Ectodermal cell (in vitro differentiated cells): Measurements from ENCODE around the gene C12orf57.

ENCODE experiments used
- H3K27ac ChIP-seq: 2 replicates; pipeline ENCODE4 v1.7.0; 2013; ENCODE audit warnings: mild to moderate bottlenecking, low read depth, low read length; ENCODE audit not compliant: insufficient read depth, poor library complexity, severe bottlenecking
- H3K27me3 ChIP-seq: 2 replicates; pipeline ENCODE4 v1.7.0; 2013; ENCODE audit warnings: mild to moderate bottlenecking, low read length; ENCODE audit not compliant: insufficient read depth, control insufficient read depth, poor library complexity, severe bottlenecking
- H3K36me3 ChIP-seq: one replicate; pipeline ENCODE4 v1.7.0; 2013; ENCODE audit warnings: low read length; ENCODE audit not compliant: control insufficient read depth, insufficient read depth
- H3K4me1 ChIP-seq: one replicate; pipeline ENCODE4 v1.7.0; 2013; ENCODE audit warnings: low read length; ENCODE audit not compliant: control insufficient read depth, insufficient read depth
- H3K4me3 ChIP-seq: 2 replicates; pipeline ENCODE4 v1.7.0; 2013; ENCODE audit warnings: low read depth, low read length, control low read depth; ENCODE audit not compliant: insufficient read depth
- H3K9me3 ChIP-seq: 2 replicates; pipeline ENCODE4 v1.7.0; 2013; ENCODE audit warnings: mild to moderate bottlenecking, low read length, moderate library complexity; ENCODE audit not compliant: control insufficient read depth
- whole genome bisulfite sequencing, 2 experiments: methylation state at CpG; one replicate each; pipeline ENCODE4 v1.1.7; 2013; ENCODE audit warnings: missing lambda C conversion rate in 2 of 2; 5-methylcytosine and 5-hydroxymethylcytosine counted together

Gene C12orf57

GRCh38 chr12:6960593-6961277, 16.9 kb downstream of the C12orf57 start:
- H3K4me1 ChIP-seq = peaks cover 26% of the 10 kb centered on the region
- H3K4me3 ChIP-seq = no peak overlapping the region
- H3K36me3 ChIP-seq = peaks cover 1% of the 10 kb centered on the region
- no peaks in the 10 kb centered on the region for H3K27me3 ChIP-seq
- WGBS, 2 experiments = 84 to 85% methylated on average over 13 of the region's 13 CpGs
- no peak overlapping the region for H3K27ac ChIP-seq
- H3K9me3 ChIP-seq = no peaks in the 10 kb centered on the region

- Histone ChIP-seq H3K4me3 (peak overlapping the region; percentile 13), H3K4me1 (peaks cover 26% of the 10 kb centered on the region), H3K9me3 (no peaks in the 10 kb centered on the region), H3K36me3 (peaks cover 7% of the 10 kb centered on the region), H3K27ac (peak overlapping the region; percentile 64), H3K27me3 (no peaks in the 10 kb centered on the region)
- 69 to 70% methylated on average over 24 of the region's 24 CpGs for WGBS, 2 experiments
These were observed 17.5 kb downstream of the C12orf57 start for GRCh38 chr12:6961278-6961694.

GRCh38 chr12:6961695-6962284, 18.0 kb downstream of the C12orf57 start:
- no peaks in the 10 kb centered on the region for H3K27me3 ChIP-seq
- H3K4me1 ChIP-seq = peaks cover 26% of the 10 kb centered on the region
- H3K4me3 ChIP-seq = peak overlapping the region; percentile 13
- no peaks in the 10 kb centered on the region for H3K9me3 ChIP-seq
- peaks cover 10% of the 10 kb centered on the region for H3K36me3 ChIP-seq
- H3K27ac ChIP-seq = peak overlapping the region; percentile 64
- WGBS, 2 experiments = 19 to 22% methylated on average over 16 of the region's 16 CpGs

- no peaks in the 10 kb centered on the region for H3K9me3 ChIP-seq
These were observed 18.6 kb downstream of the C12orf57 start for GRCh38 chr12:6962285-6963015.

GRCh38 chr12:6963016-6963731, 19.4 kb downstream of the C12orf57 start:
- WGBS, 2 experiments = 90 to 91% methylated on average over 32 of the region's 32 CpGs

More at GRCh38 chr12:6962285-6963015, 18.6 kb downstream of the C12orf57 start:
- peaks cover 16% of the 10 kb centered on the region for H3K36me3 ChIP-seq
- WGBS, 2 experiments = 72 to 73% methylated on average over 25 of the region's 25 CpGs
- H3K4me1 ChIP-seq = peaks cover 26% of the 10 kb centered on the region
- no peak overlapping the region for H3K4me3 ChIP-seq
- no peaks in the 10 kb centered on the region for H3K27me3 ChIP-seq
- H3K27ac ChIP-seq = peak overlapping the region; percentile 64

GRCh38 chr12:6963791-6964413, 20.1 kb downstream of the C12orf57 start:
- Histone ChIP-seq H3K4me1 (peaks cover 29% of the 10 kb centered on the region), H3K27ac (no peak overlapping the region), H3K9me3 (no peaks in the 10 kb centered on the region), H3K27me3 (no peaks in the 10 kb centered on the region), H3K36me3 (peaks cover 24% of the 10 kb centered on the region), H3K4me3 (no peak overlapping the region)
- 91 to 93% methylated on average over 17 of the region's 17 CpGs for WGBS, 2 experiments

More at GRCh38 chr12:6963016-6963731, 19.4 kb downstream of the C12orf57 start:
- no peak overlapping the region for H3K4me3 ChIP-seq
- H3K36me3 ChIP-seq = peaks cover 21% of the 10 kb centered on the region
- H3K4me1 ChIP-seq = peaks cover 26% of the 10 kb centered on the region
- H3K27me3 ChIP-seq = no peaks in the 10 kb centered on the region
- no peaks in the 10 kb centered on the region for H3K9me3 ChIP-seq
- no peak overlapping the region for H3K27ac ChIP-seq

- Histone ChIP-seq H3K27me3 (no peaks in the 10 kb centered on the region), H3K36me3 (peaks cover 24% of the 10 kb centered on the region), H3K4me1 (peaks cover 34% of the 10 kb centered on the region), H3K9me3 (no peaks in the 10 kb centered on the region), H3K4me3 (no peak overlapping the region), H3K27ac (no peak overlapping the region)
- WGBS, 2 experiments = 90 to 92% methylated on average over 8 of the region's 8 CpGs
These were observed 20.8 kb downstream of the C12orf57 start for GRCh38 chr12:6964605-6965025.

- Histone ChIP-seq H3K4me1 (peaks cover 34% of the 10 kb centered on the region), H3K9me3 (no peaks in the 10 kb centered on the region), H3K36me3 (peaks cover 24% of the 10 kb centered on the region), H3K27ac (no peak overlapping the region), H3K27me3 (no peaks in the 10 kb centered on the region), H3K4me3 (no peak overlapping the region)
- WGBS, 2 experiments = 42 to 46% methylated on average over 12 of the region's 12 CpGs
These were observed 21.3 kb downstream of the C12orf57 start for GRCh38 chr12:6965026-6965661.

GRCh38 chr12:6965714-6966113, 21.9 kb downstream of the C12orf57 start:
- WGBS, 2 experiments = 89 to 95% methylated on average over 4 of the region's 4 CpGs
- H3K4me1 ChIP-seq = peaks cover 33% of the 10 kb centered on the region
- H3K27me3 ChIP-seq = no peaks in the 10 kb centered on the region
- H3K27ac ChIP-seq = no peak overlapping the region
- H3K36me3 ChIP-seq = peaks cover 24% of the 10 kb centered on the region
- no peaks in the 10 kb centered on the region for H3K9me3 ChIP-seq
- no peak overlapping the region for H3K4me3 ChIP-seq
